T-helper 9 cell (primary cell): ENCODE data around the gene B4GALT7.
"Not testable (repeated sequence)": the region's sequence is repeated elsewhere in the genome, so short reads cannot be mapped to it uniquely, and the experiment has no call there.

ENCODE experiments used
- DNase-seq: peaks from one replicate; pipeline ENCODE4 v3.0.0-alpha.2; 2020
- total RNA-seq, 2 donors: gene quantifications; one replicate each; lab custom pipeline; 2026; lab: John Stamatoyannopoulos, UW

The B4GALT7 gene
- 17.4 to 24.8 reads per million in 2 donors for total RNA-seq

GRCh38 chr5:177599731-177600507 is at the start of gene B4GALT7:
Gene B4GALT7, plus strand, starts transcription at chr5:177600132. Its CDS starts 79 bp downstream, at chr5:177600211.
- peak; percentile 82 for DNase-seq

- no peak for DNase-seq
Observed at GRCh38 chr5:177552839-177553455, 47.0 kb upstream of the B4GALT7 start.

- peak; percentile 35 for DNase-seq
Observed at GRCh38 chr5:177553671-177554429, 46.1 kb upstream of the B4GALT7 start.

- peak; percentile 93 for DNase-seq
Observed at GRCh38 chr5:177554474-177555111, 45.3 kb upstream of the B4GALT7 start, which contains the start of gene FAM193B. Gene FAM193B, minus strand, starts transcription at chr5:177554563. Its CDS starts 105 bp downstream, at chr5:177554458.

- no peak for DNase-seq
Observed at GRCh38 chr5:177555228-177555627, 44.7 kb upstream of the B4GALT7 start.

GRCh38 chr5:177555665-177556064 is 44.3 kb upstream of the B4GALT7 start:
- DNase-seq = no peak

- DNase-seq = no peak
Observed at GRCh38 chr5:177557041-177557647, 42.8 kb upstream of the B4GALT7 start.

- no peak for DNase-seq
Observed at GRCh38 chr5:177557796-177558195, 42.1 kb upstream of the B4GALT7 start.

- DNase-seq = not testable (repeated sequence)
Observed at GRCh38 chr5:177559446-177559941, 40.4 kb upstream of the B4GALT7 start.

- DNase-seq = no peak
Observed at GRCh38 chr5:177565046-177565445, 34.9 kb upstream of the B4GALT7 start.

GRCh38 chr5:177568326-177568725 is 31.6 kb upstream of the B4GALT7 start:
- no peak for DNase-seq

- no peak for DNase-seq
Observed at GRCh38 chr5:177569894-177570293, 30.0 kb upstream of the B4GALT7 start.

- no peak for DNase-seq
Observed at GRCh38 chr5:177575488-177575887, 24.4 kb upstream of the B4GALT7 start.

GRCh38 chr5:177576169-177576568 is 23.8 kb upstream of the B4GALT7 start:
- DNase-seq = no peak

GRCh38 chr5:177578316-177578715 is 21.6 kb upstream of the B4GALT7 start:
- no peak for DNase-seq

GRCh38 chr5:177588413-177588909 is 11.5 kb upstream of the B4GALT7 start:
- DNase-seq = no peak

GRCh38 chr5:177590406-177590805 is 9.5 kb upstream of the B4GALT7 start:
- DNase-seq = no peak

GRCh38 chr5:177591690-177592009 is 8.3 kb upstream of the B4GALT7 start:
- no peak for DNase-seq

GRCh38 chr5:177592010-177592834 is 7.7 kb upstream of the B4GALT7 start, which contains the start of gene TMED9:
Gene TMED9, plus strand, starts transcription at chr5:177592203. Its CDS starts 12 bp downstream, at chr5:177592215.
- peak; percentile 80 for DNase-seq

- no peak for DNase-seq
Observed at GRCh38 chr5:177592905-177593304, 7.0 kb upstream of the B4GALT7 start.

- DNase-seq = no peak
Observed at GRCh38 chr5:177593511-177593910, 6.4 kb upstream of the B4GALT7 start.
